Right atrium auricular region (tissue), 2 donors: Measurements from ENCODE around the gene LRRC56. TPM values are rescaled to one million over a fixed set of nuclear protein-coding genes. Genes with fewer than 3 reads are reported as not detected.

Experiments used
- DNase-seq: peaks from one replicate; pipeline ENCODE4 v3.0.0-alpha.2; 2019; ENCODE audit warnings: low spot score
- H3K27ac ChIP-seq, 2 donors: fragments of 200-600 bp; sonication (generic); 1 replicate in 1 of 2; 2 replicates in 1 of 2; pipeline ENCODE4 v1.5.1; 2016 to 2019
- H3K27me3 ChIP-seq, 2 donors: fragments of 200-600 bp; sonication (generic); one replicate each; pipeline versions ENCODE4 v1.5.1 to v1.6.0; 2017 to 2019
- H3K36me3 ChIP-seq: fragments of 200-600 bp; sonication (generic); one replicate; pipeline ENCODE4 v1.5.1; 2016
- H3K4me1 ChIP-seq, 2 donors: fragments of 200-600 bp; sonication (generic); one replicate each; pipeline versions ENCODE4 v1.5.1 to v1.6.0; 2017 to 2019
- H3K4me3 ChIP-seq, 2 donors: fragments of 200-600 bp; sonication (generic); 1 replicate in 1 of 2; 2 replicates in 1 of 2; pipeline ENCODE4 v1.5.1; 2017 to 2019; ENCODE audit warnings: mild to moderate bottlenecking in 1 of 2, moderate library complexity in 1 of 2
- H3K9me3 ChIP-seq, 2 donors: fragments of 200-600 bp; sonication (generic); one replicate each; pipeline ENCODE4 v1.5.1; 2019
- CTCF ChIP-seq, 2 donors: fragments of 200-600 bp; sonication (generic); IDR thresholded peaks; one replicate each; pipeline ENCODE4 v1.5.1; 2019; ENCODE audit warnings: antibody characterized with exemption in 2 of 2
- total RNA-seq, 2 donors: library from RNA; depleted of rRNA; stranded (reverse); fragments of >200 nt; gene quantifications; one replicate each; pipeline ENCODE4 v1.1.0, GENCODE V29; 2016

The LRRC56 gene
- total RNA-seq, 2 donors from 2014 or later: 0.12 to 0.15 TPM

GRCh38 chr11:589798-590197 is 52.5 kb downstream of the LRRC56 start:
- Histone ChIP-seq H3K27ac (no peak overlapping the region), H3K4me1 (no peaks in the 10 kb centered on the region), H3K36me3 (peaks cover 66% of the 10 kb centered on the region), H3K9me3 (no peaks in the 10 kb centered on the region), H3K27me3 (no peaks in the 10 kb centered on the region), H3K4me3 (no peak overlapping the region)
- TF ChIP-seq CTCF (IDR thresholded peaks at IDR 0.05): no peak
- no peak for DNase-seq

- TF ChIP-seq CTCF (IDR thresholded peaks at IDR 0.05): no peak
- DNase-seq: no peak
Observed at GRCh38 chr11:590997-591396, 53.7 kb downstream of the LRRC56 start.

GRCh38 chr11:592501-592900 is 55.2 kb downstream of the LRRC56 start:
- TF ChIP-seq CTCF (IDR thresholded peaks at IDR 0.05): no peak
- Histone ChIP-seq H3K36me3 (peaks cover 81% of the 10 kb centered on the region), H3K27me3 (no peaks in the 10 kb centered on the region), H3K4me1 (no peaks in the 10 kb centered on the region), H3K27ac (no peak overlapping the region), H3K9me3 (no peaks in the 10 kb centered on the region), H3K4me3 (no peak overlapping the region)
- no peak for DNase-seq

More at GRCh38 chr11:590997-591396, 53.7 kb downstream of the LRRC56 start:
- Histone ChIP-seq H3K36me3 (peaks cover 76% of the 10 kb centered on the region), H3K4me3 (no peak overlapping the region), H3K4me1 (no peaks in the 10 kb centered on the region), H3K27me3 (no peaks in the 10 kb centered on the region), H3K9me3 (no peaks in the 10 kb centered on the region), H3K27ac (no peak overlapping the region)

- TF ChIP-seq CTCF (IDR thresholded peaks at IDR 0.05): no peak
- Histone ChIP-seq H3K27me3 (no peaks in the 10 kb centered on the region), H3K9me3 (no peaks in the 10 kb centered on the region), H3K4me3 (no peak overlapping the region), H3K27ac (no peak overlapping the region), H3K36me3 (peaks cover 81% of the 10 kb centered on the region), H3K4me1 (no peaks in the 10 kb centered on the region)
- DNase-seq: no peak
Observed at GRCh38 chr11:592918-593317, 55.6 kb downstream of the LRRC56 start.

- no peaks in the 10 kb centered on the region for H3K4me1 ChIP-seq
- H3K27me3 ChIP-seq: no peaks in the 10 kb centered on the region
- peaks cover 83% of the 10 kb centered on the region for H3K36me3 ChIP-seq
- H3K9me3 ChIP-seq: no peaks in the 10 kb centered on the region
- TF ChIP-seq CTCF (IDR thresholded peaks at IDR 0.05): no peak
- DNase-seq: no peak
- H3K27ac ChIP-seq: no peak overlapping the region
- no peak overlapping the region for H3K4me3 ChIP-seq
Observed at GRCh38 chr11:593347-593746, 56.0 kb downstream of the LRRC56 start.

GRCh38 chr11:595400-595799 is 58.1 kb downstream of the LRRC56 start:
- no peak for DNase-seq
- Histone ChIP-seq H3K36me3 (peaks cover 87% of the 10 kb centered on the region), H3K27ac (no peak overlapping the region)

More at GRCh38 chr11:595400-595799, 58.1 kb downstream of the LRRC56 start:
- no peaks in the 10 kb centered on the region for H3K4me1 ChIP-seq
- TF ChIP-seq CTCF (IDR thresholded peaks at IDR 0.05): no peak
- H3K27me3 ChIP-seq: no peaks in the 10 kb centered on the region
- no peak overlapping the region for H3K4me3 ChIP-seq
- no peaks in the 10 kb centered on the region for H3K9me3 ChIP-seq
